HG03378 (cell line): ENCODE results near the gene KIF27.
A peak's percentile ranks its signal among the peaks of the same experiment; 100 is the strongest.
"Not testable (repeated sequence)": the region's sequence is repeated elsewhere in the genome, so short reads cannot be mapped to it uniquely, and the experiment has no call there.

Experiments
- ATAC-seq: cut with Tn5 transposase; IDR thresholded peaks from one replicate; pipeline ENCODE4 v1.9.1; 2021; ENCODE audit warnings: mild to moderate bottlenecking, moderate library complexity; ENCODE audit not compliant: unreplicated experiment

KIF27 gene

GRCh38 chr9:83920927-83921707, at the start of gene KIF27:
Gene KIF27, minus strand, starts transcription at chr9:83921432. Its CDS starts 5,841 bp downstream, at chr9:83915591.
- ATAC-seq, result peak; percentile 90

GRCh38 chr9:83969602-83970001, 48.4 kb upstream of the KIF27 start:
- no peak for ATAC-seq

GRCh38 chr9:83967073-83967472, 45.8 kb upstream of the KIF27 start:
- ATAC-seq, result no peak

- ATAC-seq, result no peak
These were observed 45.0 kb upstream of the KIF27 start for GRCh38 chr9:83966209-83966582.

GRCh38 chr9:83965350-83966208, 44.3 kb upstream of the KIF27 start:
- no peak for ATAC-seq

GRCh38 chr9:83964973-83965349, 43.7 kb upstream of the KIF27 start:
- ATAC-seq, result no peak

- no peak for ATAC-seq
These were observed 40.9 kb upstream of the KIF27 start for GRCh38 chr9:83962165-83962564.

- no peak for ATAC-seq
These were observed 39.8 kb upstream of the KIF27 start for GRCh38 chr9:83960991-83961390.

GRCh38 chr9:83959061-83959460, 37.8 kb upstream of the KIF27 start:
- no peak for ATAC-seq

GRCh38 chr9:83957248-83957513, 35.9 kb upstream of the KIF27 start:
- ATAC-seq, result no peak

- ATAC-seq, result peak; percentile 79
These were observed 35.4 kb upstream of the KIF27 start for GRCh38 chr9:83956436-83957247.

GRCh38 chr9:83956086-83956435, 34.8 kb upstream of the KIF27 start:
- ATAC-seq, result peak; percentile 62

GRCh38 chr9:83948096-83948495, 26.9 kb upstream of the KIF27 start:
- ATAC-seq, result not testable (repeated sequence)

- ATAC-seq, result no peak
These were observed 19.5 kb upstream of the KIF27 start for GRCh38 chr9:83940590-83941303.

GRCh38 chr9:83937861-83938455, 16.7 kb upstream of the KIF27 start:
- peak; percentile 71 for ATAC-seq

GRCh38 chr9:83936523-83936922, 15.3 kb upstream of the KIF27 start:
- ATAC-seq, result no peak

- ATAC-seq, result no peak
These were observed 14.2 kb upstream of the KIF27 start for GRCh38 chr9:83935276-83935935.

GRCh38 chr9:83934569-83935275, 13.5 kb upstream of the KIF27 start:
- ATAC-seq, result no peak

- ATAC-seq, result no peak
These were observed 12.6 kb upstream of the KIF27 start for GRCh38 chr9:83933790-83934189.
